IMR-90 (cell line): ENCODE results near the gene DPYSL5. TPM values are rescaled to one million over a fixed set of nuclear protein-coding genes. Genes with fewer than 3 reads are reported as not detected.

Source experiments
- ATAC-seq: fragments of 200-7000 bp; cut with Tn5 transposase; 2 replicates; pipeline ENCODE4 v1.9.1; 2020; ENCODE audit warnings: low read depth, mild to moderate bottlenecking, moderate library complexity
- BruUV-seq: library from RNA; stranded (reverse); fragments of 400-500 nt; replicated peaks from 2 replicates; lab custom pipeline; 2021; lab: Mats Ljungman, UMichigan
- CTCF ChIA-PET: fragments of 300-600 bp; formaldehyde crosslinking; extraction: SDS; loops from one replicate; lab custom pipeline; 2021; ENCODE audit warnings: antibody characterized with exemption; lab: Yijun Ruan, JAX
- POLR2A ChIA-PET: fragments of 300-600 bp; sonication (Branson Sonifier 250); formaldehyde crosslinking; loops from one replicate; lab custom pipeline; 2022; ENCODE audit warnings: antibody characterized with exemption; ENCODE audit not compliant: unreplicated experiment; lab: Charles Lee
- DNase-seq: peaks from one replicate; pipeline ENCODE4 v3.0.0; 2013
- H2AFZ ChIP-seq: replicated peaks from 2 replicates; pipeline ENCODE3; 2013; ENCODE audit warnings: low read length, mild to moderate bottlenecking; ENCODE audit not compliant: poor library complexity
- H2AK5ac ChIP-seq: 2 replicates; pipeline ENCODE4 v1.6.1; 2013; ENCODE audit warnings: low read depth, low read length, inconsistent platforms
- H2AK9ac ChIP-seq: replicated peaks from 2 replicates; pipeline ENCODE3; 2013; ENCODE audit warnings: mild to moderate bottlenecking, low read depth, low read length, moderate library complexity; ENCODE audit not compliant: poor library complexity
- H2BK120ac ChIP-seq: 2 replicates; pipeline ENCODE4 v1.6.1; 2013; ENCODE audit warnings: low read depth, low read length, inconsistent platforms
- H2BK15ac ChIP-seq: 3 replicates; pipeline ENCODE4 v1.6.1; 2013; ENCODE audit warnings: low read depth, low read length, inconsistent platforms
- H2BK20ac ChIP-seq: 2 replicates; pipeline ENCODE4 v1.6.1; 2013; ENCODE audit warnings: low read depth, mild to moderate bottlenecking, inconsistent platforms, low read length, moderate library complexity
- H2BK5ac ChIP-seq: 2 replicates; pipeline ENCODE4 v1.6.1; 2013; ENCODE audit warnings: mild to moderate bottlenecking, low read depth, low read length, inconsistent platforms; ENCODE audit not compliant: poor library complexity, severe bottlenecking
- H3K14ac ChIP-seq: replicated peaks from 2 replicates; pipeline ENCODE4 v1.6.1; 2013; ENCODE audit warnings: low read depth, low read length, inconsistent platforms
- H3K18ac ChIP-seq: 2 replicates; pipeline ENCODE4 v1.6.1; 2013; ENCODE audit warnings: low read depth, low read length, control low read depth
- H3K23ac ChIP-seq: 2 replicates; pipeline ENCODE4 v1.6.1; 2013; ENCODE audit warnings: low read depth, low read length, inconsistent platforms
- H3K27ac ChIP-seq: 2 replicates; pipeline ENCODE4 v1.5.1; 2013; ENCODE audit warnings: mild to moderate bottlenecking, control low read depth, low read length; ENCODE audit not compliant: insufficient read depth
- H3K27me3 ChIP-seq: 2 replicates; pipeline ENCODE4 v1.6.1; 2013; ENCODE audit warnings: low read length; ENCODE audit not compliant: control insufficient read depth, insufficient read depth
- H3K36me3 ChIP-seq: 2 replicates; pipeline ENCODE4 v1.6.1; 2013; ENCODE audit warnings: low read length, mixed read lengths; ENCODE audit not compliant: control insufficient read depth, insufficient read depth
- H3K4ac ChIP-seq: 2 replicates; pipeline ENCODE4 v1.6.1; 2013; ENCODE audit warnings: low read depth, low read length, inconsistent platforms
- H3K4me1 ChIP-seq: 2 replicates; pipeline ENCODE4 v1.6.1; 2013; ENCODE audit warnings: low read length, mixed read lengths; ENCODE audit not compliant: control insufficient read depth, insufficient read depth
- H3K4me2 ChIP-seq: 2 replicates; pipeline ENCODE4 v1.6.1; 2013; ENCODE audit warnings: low read depth, mild to moderate bottlenecking, control low read depth, low read length, moderate library complexity
- H3K4me3 ChIP-seq: 2 replicates; pipeline ENCODE4 v1.5.1; 2013; ENCODE audit warnings: low read depth, mild to moderate bottlenecking, control low read depth, low read length, moderate library complexity; ENCODE audit not compliant: insufficient read depth
- H3K56ac ChIP-seq: 2 replicates; pipeline ENCODE4 v1.6.1; 2013; ENCODE audit warnings: low read length, inconsistent platforms; ENCODE audit not compliant: insufficient read depth; ENCODE audit errors: extremely low read depth
- H3K79me1 ChIP-seq, 2 experiments: 2 replicates each; pipeline ENCODE4 v1.6.1; 2013; ENCODE audit warnings: low read length in 2 of 2, inconsistent platforms in 1 of 2, low read depth in 1 of 2
- H3K9ac ChIP-seq: 2 replicates; pipeline ENCODE4 v1.6.1; 2013; ENCODE audit warnings: low read depth, low read length, control low read depth
- H3K9me1 ChIP-seq: 2 replicates; pipeline ENCODE4 v1.6.1; 2013; ENCODE audit warnings: low read length, inconsistent platforms; ENCODE audit not compliant: insufficient read depth
- H3K9me3 ChIP-seq: 2 replicates; pipeline ENCODE4 v1.6.1; 2013; ENCODE audit warnings: low read length; ENCODE audit not compliant: control insufficient read depth, insufficient read depth
- H4K20me1 ChIP-seq: 2 replicates; pipeline ENCODE4 v1.6.1; 2013; ENCODE audit warnings: low read length, inconsistent platforms; ENCODE audit not compliant: insufficient read depth
- H4K5ac ChIP-seq: 2 replicates; pipeline ENCODE4 v1.6.1; 2013; ENCODE audit warnings: mild to moderate bottlenecking, low read depth, low read length, control low read depth
- H4K8ac ChIP-seq, 2 experiments: 2 replicates each; pipeline ENCODE4 v1.6.1; 2013; ENCODE audit warnings: low read depth in 2 of 2, low read length in 2 of 2, control low read depth in 1 of 2, inconsistent platforms in 1 of 2
- H4K91ac ChIP-seq: 2 replicates; pipeline ENCODE4 v1.6.1; 2013; ENCODE audit warnings: low read depth, low read length, inconsistent platforms; ENCODE audit not compliant: insufficient read depth
- BHLHE40 ChIP-seq: fragments of 150-350 bp; IDR thresholded peaks from 2 replicates; pipeline ENCODE4 v1.6.1; 2016; ENCODE audit warnings: mild to moderate bottlenecking, low read depth, low read length
- CEBPB ChIP-seq: IDR thresholded peaks from 2 replicates; pipeline ENCODE4 v1.6.1; 2012; ENCODE audit warnings: low read depth, low read length, improper control_type of control experiment
- CHD1 ChIP-seq: IDR thresholded peaks from 2 replicates; pipeline ENCODE4 v1.6.1; 2012; ENCODE audit warnings: low read depth, low read length, improper control_type of control experiment
- CTCF ChIP-seq: conservative IDR thresholded peaks from 2 replicates; pipeline ENCODE4 v1.5.1; 2012; ENCODE audit warnings: mild to moderate bottlenecking, low read depth, low read length, improper control_type of control experiment
- ELK1 ChIP-seq: fragments of 150-350 bp; IDR thresholded peaks from 2 replicates; pipeline ENCODE4 v1.6.1; 2016; ENCODE audit warnings: low read depth, mild to moderate bottlenecking, low read length, moderate library complexity, borderline replicate concordance
- FOS ChIP-seq: fragments of 150-350 bp; IDR thresholded peaks from 2 replicates; pipeline ENCODE4 v1.6.1; 2016; ENCODE audit warnings: low read depth, low read length
- MAFK ChIP-seq: IDR thresholded peaks from 2 replicates; pipeline ENCODE4 v1.6.1; 2012; ENCODE audit warnings: low read depth, low read length, improper control_type of control experiment
- MAZ ChIP-seq: IDR thresholded peaks from 2 replicates; pipeline ENCODE4 v1.6.1; 2012; ENCODE audit warnings: low read depth, mild to moderate bottlenecking, low read length, improper control_type of control experiment, moderate library complexity, borderline replicate concordance
- MXI1 ChIP-seq: IDR thresholded peaks from 2 replicates; pipeline ENCODE4 v1.6.1; 2012; ENCODE audit warnings: low read depth, mild to moderate bottlenecking, low read length, moderate library complexity, borderline replicate concordance
- NFE2L2 ChIP-seq: fragments of 150-350 bp; IDR thresholded peaks from 2 replicates; pipeline ENCODE4 v1.6.1; 2016; ENCODE audit warnings: low read depth, mild to moderate bottlenecking, low read length
- POLR2A ChIP-seq: IDR thresholded peaks from 2 replicates; pipeline ENCODE4 v1.6.1; 2012; ENCODE audit warnings: mild to moderate bottlenecking, low read depth, low read length
- RAD21 ChIP-seq: IDR thresholded peaks from 2 replicates; pipeline ENCODE4 v1.6.1; 2012; ENCODE audit warnings: low read length, improper control_type of control experiment
- RCOR1 ChIP-seq: IDR thresholded peaks from 2 replicates; pipeline ENCODE4 v1.6.1; 2012; ENCODE audit warnings: mild to moderate bottlenecking, low read length, improper control_type of control experiment; ENCODE audit not compliant: insufficient replicate concordance
- RFX5 ChIP-seq: IDR thresholded peaks from 2 replicates; pipeline ENCODE4 v1.8.0; 2012; ENCODE audit warnings: low read depth, mild to moderate bottlenecking, low read length, moderate library complexity
- SMC3 ChIP-seq: fragments of 150-350 bp; IDR thresholded peaks from 2 replicates; pipeline ENCODE4 v1.6.1; 2016; ENCODE audit warnings: low read depth, mild to moderate bottlenecking, antibody characterized with exemption, low read length, moderate library complexity
- USF2 ChIP-seq: fragments of 150-350 bp; IDR thresholded peaks from 2 replicates; pipeline ENCODE4 v1.6.1; 2017; ENCODE audit warnings: mild to moderate bottlenecking, antibody characterized with exemption, low read length, low read depth
- WGBS, 2 experiments: methylation state at CpG; one replicate each; pipeline versions ENCODE4 v1.1.5 to v1.1.7; 2013; ENCODE audit warnings: missing lambda C conversion rate in 2 of 2; ENCODE audit not compliant: insufficient read length in 1 of 2; ENCODE audit errors: extremely low coverage in 2 of 2; 5-methylcytosine and 5-hydroxymethylcytosine counted together
- dilution Hi-C: fragments of 300-500 bp; cut with HindIII; formaldehyde crosslinking; loops from one replicate; pipeline ENCODE4 v1.14.3; 2018; ENCODE audit warnings: low sequenced_read_pairs; ENCODE audit not compliant: unreplicated experiment
- in situ Hi-C: fragments of 300-500 bp; cut with MboI; formaldehyde crosslinking; loops from 3 replicates; pipeline ENCODE4 v1.14.3; 2019; ENCODE audit warnings: low sequenced_read_pairs, inconsistent platforms, mixed read lengths
- intact Hi-C: fragments of 100-400 bp; cut with micrococcal nuclease; formaldehyde crosslinking; loops from 2 replicates; pipeline ENCODE4 v1.10.0; 2022
- polyA plus RNA-seq, 3 experiments: library from polyadenylated mRNA; depleted of rRNA; stranded (reverse); fragments of >200 nt; gene quantifications; 2 replicates each; pipeline ENCODE4 v1.2.3, GENCODE V29; 2012; ENCODE audit warnings: low replicate concordance in 1 of 3
- total RNA-seq: library from RNA; depleted of rRNA; stranded (reverse); fragments of >200 nt; gene quantifications from 2 replicates; pipeline ENCODE4 v1.2.3, GENCODE V29; 2012

DPYSL5 gene
- total and polyA plus RNA-seq, 2 of the 4 experiments (the other 2 are of a cell fraction), result not detected

GRCh38 chr2:26951236-26951635 lies 103.3 kb downstream of the DPYSL5 start:
- no TSS peak for BruUV-seq
- Histone ChIP-seq H3K9me1 (no peaks in the 10 kb centered on the region), H3K9me3 (no peaks in the 10 kb centered on the region), H2AK5ac (no peak overlapping the region), H3K79me1 (no peaks in the 10 kb centered on the region), H3K23ac (no peak overlapping the region), H3K4ac (no peak overlapping the region), H2BK20ac (no peak overlapping the region), H3K56ac (no peak overlapping the region), H3K9ac (no peak overlapping the region), H4K20me1 (no peaks in the 10 kb centered on the region), H3K14ac (no peak overlapping the region), H3K4me1 (peaks cover 2% of the 10 kb centered on the region; the same call in 1 of the 2 replicates), H2BK5ac (no peak overlapping the region), H3K27me3 (peaks cover 61% of the 10 kb centered on the region), H2BK120ac (no peak overlapping the region), H3K4me3 (no peak overlapping the region), H3K18ac (no peak overlapping the region), H3K27ac (no peak overlapping the region), H4K8ac (no peak overlapping the region), H3K36me3 (no peaks in the 10 kb centered on the region), H2BK15ac (no peak overlapping the region), H2AFZ (no peak overlapping the region), H2AK9ac (no peak overlapping the region), H3K4me2 (no peak overlapping the region), H4K5ac (no peak overlapping the region), H4K91ac (no peak overlapping the region)
- in situ Hi-C loops, result no loop called here
- POLR2A ChIA-PET, result no interaction called here
- ATAC-seq (no peak), DNase-seq (no peak)
- CTCF ChIA-PET, result interaction anchor here (0.6 kb wide), 1 partner anchor 99 kb away, joined by 3 read pairs; no protein-coding TSS in a partner anchor
- dilution Hi-C loops, result no loop called here
- no CpG with 5 or more reads among the region's 3 CpGs for WGBS, 2 experiments
- intact Hi-C loops, result no loop called here
- TF ChIP-seq BHLHE40 (no peak), POLR2A (no peak), SMC3 (no peak), RFX5 (no peak), FOS (no peak), MAFK (no peak), CHD1 (no peak), USF2 (no peak), RCOR1 (no peak), RAD21 (no peak), MXI1 (no peak), MAZ (no peak), CTCF (no peak), ELK1 (no peak), CEBPB (no peak), NFE2L2 (no peak)
